ENCODE measurements around the gene BAHCC1. TPM values are rescaled to one million over a fixed set of nuclear protein-coding genes. Genes with fewer than 3 reads are reported as not detected.

The BAHCC1 gene
- total RNA-seq, 1 donor from 2014 or later, result 3.6 TPM

DNA sequence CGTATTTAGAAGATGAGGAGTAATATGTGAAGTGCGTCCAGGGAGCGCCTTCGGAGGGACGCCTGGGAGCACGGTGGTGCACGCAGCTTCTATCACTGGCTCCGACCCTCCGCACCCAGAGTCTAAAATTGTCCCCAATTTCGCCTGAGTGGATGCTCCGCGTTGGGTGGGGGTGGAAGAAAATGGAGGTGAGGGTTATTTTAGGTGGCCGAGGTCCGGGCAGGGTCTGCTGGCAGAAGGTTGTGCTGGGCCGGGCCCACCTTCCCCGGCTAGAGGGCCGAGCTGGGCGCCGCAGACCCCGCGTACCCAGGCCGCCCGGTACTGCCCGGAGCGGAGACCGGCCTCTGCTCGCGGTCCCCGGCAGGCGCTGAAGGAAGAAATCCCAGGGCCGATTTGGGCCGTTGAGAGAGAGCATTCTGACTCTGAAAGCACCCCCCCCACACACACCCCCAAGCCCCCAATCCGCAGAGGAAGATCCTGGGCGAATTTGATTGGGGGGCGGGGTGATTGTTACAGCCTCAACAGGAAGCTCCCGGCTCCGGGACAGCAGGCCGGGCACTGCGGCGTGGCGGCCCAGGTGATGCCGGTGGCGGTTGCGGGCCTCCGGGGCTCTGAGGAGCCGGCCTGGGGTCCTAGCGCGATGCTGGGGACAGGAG lies 3.0 kb downstream of the BAHCC1 start:
- peak; percentile 63 for DNase-seq (ENCODE audit: low spot score)

DNA sequence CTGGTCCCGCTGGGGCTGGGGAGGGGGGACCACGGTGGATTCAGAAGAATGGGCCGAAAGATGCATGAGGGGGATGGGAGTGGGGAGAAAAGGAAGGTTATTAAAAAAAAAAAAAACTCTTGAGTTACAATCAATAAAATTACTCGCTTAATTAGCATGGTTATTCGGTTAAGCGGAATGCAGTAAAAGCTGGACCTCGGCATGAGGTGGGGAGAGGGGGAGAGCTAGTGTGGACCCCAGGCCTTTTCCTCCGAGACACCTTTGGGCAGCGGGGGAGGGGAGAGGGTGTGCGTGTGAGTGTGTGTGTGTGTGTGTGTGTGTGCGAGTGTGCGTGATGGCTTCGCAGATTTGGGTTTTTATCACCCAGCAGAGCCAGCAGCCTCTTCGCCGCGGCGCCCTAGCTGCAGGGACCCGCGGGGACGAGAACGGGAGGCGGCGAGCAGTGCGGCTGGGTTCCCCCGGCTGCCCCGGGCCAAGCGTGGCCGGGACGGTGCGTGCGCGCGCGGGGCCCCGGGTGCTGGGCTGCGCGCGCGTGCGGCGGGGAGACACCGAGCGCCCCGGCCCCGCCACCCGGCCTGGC lies 3.7 kb downstream of the BAHCC1 start:
- no peak for DNase-seq (ENCODE audit: low spot score)

DNA sequence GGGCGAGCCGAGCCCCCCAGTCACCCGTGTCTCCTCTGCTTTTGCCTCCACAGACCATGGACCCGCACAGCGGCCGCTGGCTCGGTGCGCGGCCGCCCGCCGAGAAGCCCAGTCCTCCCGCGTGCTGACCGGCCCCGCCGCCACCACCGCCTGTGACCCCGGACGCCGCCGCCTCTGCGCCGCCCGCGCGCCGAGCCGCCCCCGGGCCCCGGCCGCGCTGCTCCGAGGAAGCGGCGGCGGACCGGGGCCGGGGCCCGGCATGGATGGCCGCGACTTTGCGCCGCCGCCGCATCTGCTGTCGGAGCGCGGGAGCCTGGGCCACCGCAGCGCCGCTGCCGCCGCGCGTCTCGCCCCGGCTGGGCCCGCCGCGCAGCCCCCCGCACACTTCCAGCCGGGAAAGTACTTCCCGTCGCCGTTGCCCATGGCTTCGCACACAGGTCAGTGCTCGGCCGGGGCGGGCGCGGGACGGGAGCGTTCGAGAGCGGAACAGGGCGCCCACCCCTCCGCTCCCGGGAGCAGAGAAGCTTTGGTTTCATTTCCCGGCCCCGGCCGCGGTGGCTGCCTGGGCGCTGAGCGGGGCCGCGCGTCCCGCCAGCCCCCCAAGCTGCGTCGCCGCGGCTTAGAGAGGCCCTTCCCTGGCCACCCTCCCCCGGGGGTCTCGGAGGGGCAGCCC lies 4.4 kb downstream of the BAHCC1 start:
- peak; percentile 32 for DNase-seq (ENCODE audit: low spot score)

DNA sequence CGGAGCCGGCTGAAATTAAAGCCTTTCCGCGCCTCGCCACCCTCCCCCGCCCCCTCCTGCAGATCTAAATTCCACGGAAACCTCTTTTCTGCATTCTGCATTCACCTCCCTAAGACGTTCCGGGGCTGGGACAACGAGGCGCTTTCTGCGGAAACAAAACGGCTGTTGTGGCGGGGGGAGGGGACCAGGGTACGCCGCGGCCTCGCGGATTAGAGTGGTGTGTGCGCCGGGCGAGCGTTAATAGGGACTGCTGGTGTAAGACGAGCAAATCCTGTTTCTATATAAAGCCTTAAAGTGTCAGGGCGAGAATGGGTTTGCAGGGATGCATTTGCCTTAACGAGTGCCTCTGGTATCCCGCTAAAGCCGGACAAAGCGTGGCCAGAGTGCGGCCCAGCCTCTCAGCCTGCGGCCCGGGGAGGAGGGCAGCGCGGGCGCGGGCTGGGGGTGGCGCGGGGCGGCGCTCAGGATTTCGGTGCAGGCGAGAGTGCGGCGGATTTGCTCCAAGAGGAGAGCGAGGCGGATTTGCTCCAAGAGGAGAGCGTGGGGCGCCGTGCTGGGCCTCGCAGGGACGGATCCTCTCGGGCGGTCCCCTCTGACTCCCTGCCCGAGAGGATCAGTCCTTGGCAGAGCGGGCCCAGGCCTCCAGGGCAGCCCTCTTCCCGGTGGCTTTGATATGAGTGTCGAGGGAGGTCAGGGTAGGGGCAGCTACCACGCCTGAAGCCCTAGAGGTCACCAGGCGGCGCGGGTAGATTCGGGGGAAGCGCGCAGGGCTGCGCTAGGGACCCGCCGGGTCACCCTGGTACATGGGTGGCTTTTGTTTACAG lies 5.1 kb downstream of the BAHCC1 start:
- peak; percentile 69 for DNase-seq (ENCODE audit: low spot score)

DNA sequence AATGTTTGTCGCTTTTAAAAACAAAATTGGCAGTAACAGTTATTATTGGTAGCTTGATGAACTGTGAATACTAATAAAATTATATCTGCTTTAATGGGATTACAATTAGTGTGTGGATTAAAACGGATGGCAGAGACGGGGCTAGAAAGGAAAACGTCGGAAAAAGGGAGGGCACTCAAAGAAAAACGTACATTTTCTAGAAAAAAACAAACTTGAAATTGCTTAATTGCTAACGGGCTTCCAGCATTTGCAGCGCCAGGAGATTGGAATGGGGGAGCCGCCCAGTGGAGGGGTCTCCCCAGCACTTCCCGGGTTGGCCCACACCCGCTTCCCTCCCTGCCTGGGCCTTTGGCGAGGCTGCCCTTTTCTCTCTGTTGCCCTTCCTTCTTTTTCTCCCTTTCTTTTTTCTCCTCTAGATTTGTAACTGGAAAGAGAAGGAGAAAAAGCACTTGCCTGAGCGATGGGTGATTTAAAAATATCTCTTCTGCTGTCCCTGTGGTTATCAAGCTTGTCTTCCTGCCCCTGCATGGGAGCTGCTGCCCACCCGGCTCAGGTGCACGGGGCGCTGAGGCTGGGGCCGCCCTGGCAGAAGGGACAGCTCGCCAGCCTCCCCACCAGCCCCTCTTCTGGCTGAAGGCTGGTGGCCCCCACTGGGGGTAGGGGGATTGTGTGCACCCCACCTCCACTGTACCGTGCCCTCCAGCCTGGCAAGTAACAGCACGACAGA lies 5.9 kb downstream of the BAHCC1 start:
- peak; percentile 52 for DNase-seq (ENCODE audit: low spot score)

DNA sequence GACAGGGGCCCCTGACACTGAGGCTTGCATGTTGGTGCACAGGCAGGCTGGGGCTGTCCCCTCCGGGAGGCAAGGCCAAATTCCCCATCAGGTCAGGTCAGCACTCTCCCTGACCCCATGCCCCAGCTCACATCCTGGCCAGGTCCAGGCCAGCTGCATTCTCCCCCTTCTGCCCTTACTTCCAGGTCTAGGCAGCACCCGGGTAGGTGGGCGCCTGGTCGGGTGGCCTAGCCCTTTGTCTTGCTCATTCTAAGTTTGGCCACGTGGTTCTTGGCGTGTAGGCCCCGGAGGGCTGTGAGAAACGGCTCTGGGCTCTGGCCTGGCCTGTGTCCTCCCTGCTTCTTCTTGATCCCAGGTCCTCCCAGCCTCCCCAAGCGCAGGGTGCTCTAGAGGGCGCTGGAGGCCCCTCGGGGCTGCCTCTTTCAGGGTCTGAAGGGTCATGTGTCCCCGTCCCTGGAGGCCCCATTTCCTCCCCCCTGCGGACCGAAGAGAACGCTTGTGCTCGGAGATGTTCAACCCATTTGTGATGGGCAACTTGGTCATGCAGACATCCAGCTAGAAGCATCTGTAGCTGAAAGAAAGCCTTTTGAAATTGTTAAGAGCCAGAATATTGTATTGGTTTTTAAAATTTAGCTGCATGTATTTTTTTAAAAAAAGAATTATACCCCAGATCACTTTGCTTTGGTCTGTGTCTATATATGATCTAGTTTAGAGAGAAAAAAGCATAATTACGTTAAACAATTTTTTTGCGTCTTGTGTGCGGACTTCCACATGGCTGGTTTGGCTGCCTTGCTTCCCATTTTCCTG lies 6.7 kb downstream of the BAHCC1 start:
- peak; percentile 43 for DNase-seq (ENCODE audit: low spot score)

DNA sequence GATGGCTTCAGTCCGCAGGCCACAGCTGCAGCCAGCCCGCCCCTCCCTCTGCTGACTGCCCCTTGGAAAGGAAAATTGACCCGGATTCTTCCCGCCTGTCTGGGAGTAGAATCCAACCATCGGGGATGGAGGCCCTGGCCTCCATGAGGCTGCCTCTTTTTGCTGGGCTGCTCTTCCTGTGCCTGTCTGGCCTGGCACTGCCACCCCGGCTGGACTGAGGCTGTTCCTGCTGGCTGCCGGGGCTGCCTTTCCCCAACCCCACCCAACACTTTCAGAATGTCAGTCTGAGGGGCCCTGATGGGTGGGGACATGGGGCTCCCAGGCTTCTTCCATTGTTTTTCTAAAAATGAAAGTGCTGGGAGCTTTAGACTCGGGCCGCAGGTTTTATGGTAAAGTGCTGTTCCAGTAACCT lies 7.3 kb downstream of the BAHCC1 start:
- DNase-seq (ENCODE audit: low spot score), result peak; percentile 38

DNA sequence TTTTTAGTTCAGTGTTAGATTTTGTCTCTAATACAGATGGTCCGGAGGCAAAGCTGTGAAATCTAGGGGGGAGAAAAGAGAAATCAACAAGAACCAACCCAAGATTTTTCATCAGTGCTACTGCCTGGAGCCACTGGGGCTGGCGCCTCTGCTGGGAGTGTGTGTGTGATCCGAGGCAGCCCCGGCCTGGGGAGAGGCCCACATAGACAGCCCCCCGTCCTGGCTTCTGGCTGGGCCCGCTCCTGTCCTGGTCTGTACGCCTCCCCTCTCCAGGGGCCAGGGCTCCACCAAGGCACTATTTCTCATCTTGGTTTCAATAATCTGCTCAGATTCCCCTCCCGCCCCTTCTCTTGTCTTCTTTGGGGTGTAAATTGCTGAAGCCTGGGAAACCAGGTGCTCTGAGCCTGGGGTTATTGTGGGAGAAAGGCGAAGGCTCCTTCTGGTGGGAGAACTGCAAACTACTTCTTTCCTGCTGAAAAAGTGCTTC lies 7.8 kb downstream of the BAHCC1 start:
- DNase-seq (ENCODE audit: low spot score), result peak; percentile 37

DNA sequence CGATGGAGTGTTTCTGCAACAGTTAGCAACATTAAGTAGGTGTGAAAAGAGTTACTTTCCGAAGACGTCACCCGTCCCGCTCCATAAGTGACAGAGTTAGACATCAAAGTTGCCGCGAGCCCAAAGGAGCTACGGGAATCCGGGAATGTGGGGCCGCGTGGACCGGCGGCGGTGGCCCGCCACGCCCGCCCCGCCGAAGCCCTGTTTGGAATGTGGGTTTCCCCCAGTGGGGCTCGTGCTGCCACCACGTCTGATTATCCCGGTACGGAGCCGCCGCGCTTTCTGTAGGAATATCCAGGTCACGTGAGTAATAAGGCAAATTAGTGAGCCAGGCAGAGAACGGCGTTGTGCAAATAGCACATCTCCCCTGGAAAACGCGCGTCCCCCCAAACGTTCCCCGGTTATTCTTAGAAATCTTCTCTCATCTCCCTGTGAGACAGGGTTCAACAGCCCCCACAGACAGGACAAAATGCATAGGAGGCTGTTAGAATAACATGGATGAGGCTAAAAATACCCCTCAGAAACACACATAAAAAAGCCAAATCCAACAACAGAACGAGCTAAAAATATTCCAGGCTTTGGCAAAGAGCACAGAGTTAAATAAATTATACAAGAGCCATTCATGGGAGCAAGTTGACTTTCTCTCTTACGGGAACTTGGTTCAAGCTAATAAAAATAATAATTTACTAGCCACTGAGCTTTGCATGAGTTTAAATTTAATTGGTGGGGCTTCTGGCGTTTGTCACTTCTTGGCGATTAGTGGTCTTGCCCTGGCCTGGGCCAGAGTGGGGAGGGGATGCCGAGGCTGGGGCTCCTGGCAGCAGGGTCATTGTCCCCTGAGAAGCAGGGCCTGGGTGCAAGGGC lies 8.6 kb downstream of the BAHCC1 start:
- peak; percentile 82 for DNase-seq (ENCODE audit: low spot score)

DNA sequence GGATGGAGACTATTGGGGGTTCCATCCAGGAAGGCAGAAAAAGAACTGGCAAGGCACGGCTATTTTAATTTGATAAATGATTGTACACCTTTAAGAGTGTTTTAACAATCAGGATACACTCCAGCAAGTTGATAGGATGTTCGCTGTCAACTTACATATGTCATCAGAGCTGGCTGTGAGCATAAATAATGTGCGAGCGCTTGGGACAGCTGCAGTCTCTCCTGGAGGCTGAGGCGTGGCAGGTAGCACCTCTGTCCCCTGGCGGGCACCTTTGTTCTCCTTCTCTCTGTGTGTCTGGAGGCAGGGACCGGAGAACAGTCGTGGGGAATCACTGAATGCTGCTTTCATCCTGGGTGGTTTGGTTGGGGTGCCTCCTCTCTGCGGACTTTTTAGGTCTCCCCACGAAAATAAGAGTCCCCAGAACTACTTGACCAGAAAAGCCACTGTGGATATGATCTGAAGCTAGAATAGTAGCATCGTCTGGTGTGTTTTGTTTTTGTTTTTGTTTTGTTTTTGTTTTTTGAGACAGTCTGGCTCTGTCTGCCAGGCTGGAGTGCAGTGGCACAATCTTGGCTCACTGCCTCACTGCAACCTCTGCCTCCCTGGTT lies 9.4 kb downstream of the BAHCC1 start:
- peak; percentile 26 for DNase-seq (ENCODE audit: low spot score)

DNA sequence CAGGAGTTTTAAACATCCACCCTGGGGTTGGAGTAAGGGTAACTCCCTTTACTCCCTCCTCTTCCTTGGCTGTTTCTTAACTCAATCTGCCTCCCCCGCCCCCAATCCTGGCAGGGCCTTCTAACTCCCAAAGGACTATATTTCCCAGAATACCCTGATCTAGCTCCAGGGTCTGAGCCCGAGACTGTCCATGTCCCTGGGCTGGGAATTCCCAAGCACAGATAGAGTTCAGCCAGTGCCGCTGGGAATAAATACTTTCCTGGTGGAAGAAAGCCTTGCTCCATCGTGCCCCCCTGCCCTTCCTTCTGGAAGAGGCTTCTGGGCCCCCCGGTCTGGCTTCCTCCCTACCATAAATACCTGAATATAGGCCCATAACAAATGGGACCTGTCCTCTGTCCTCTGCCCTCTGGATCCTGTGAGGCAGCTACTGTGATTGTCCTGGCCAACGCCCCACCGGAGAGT lies 10.2 kb downstream of the BAHCC1 start:
- DNase-seq (ENCODE audit: low spot score), result peak; percentile 91

DNA sequence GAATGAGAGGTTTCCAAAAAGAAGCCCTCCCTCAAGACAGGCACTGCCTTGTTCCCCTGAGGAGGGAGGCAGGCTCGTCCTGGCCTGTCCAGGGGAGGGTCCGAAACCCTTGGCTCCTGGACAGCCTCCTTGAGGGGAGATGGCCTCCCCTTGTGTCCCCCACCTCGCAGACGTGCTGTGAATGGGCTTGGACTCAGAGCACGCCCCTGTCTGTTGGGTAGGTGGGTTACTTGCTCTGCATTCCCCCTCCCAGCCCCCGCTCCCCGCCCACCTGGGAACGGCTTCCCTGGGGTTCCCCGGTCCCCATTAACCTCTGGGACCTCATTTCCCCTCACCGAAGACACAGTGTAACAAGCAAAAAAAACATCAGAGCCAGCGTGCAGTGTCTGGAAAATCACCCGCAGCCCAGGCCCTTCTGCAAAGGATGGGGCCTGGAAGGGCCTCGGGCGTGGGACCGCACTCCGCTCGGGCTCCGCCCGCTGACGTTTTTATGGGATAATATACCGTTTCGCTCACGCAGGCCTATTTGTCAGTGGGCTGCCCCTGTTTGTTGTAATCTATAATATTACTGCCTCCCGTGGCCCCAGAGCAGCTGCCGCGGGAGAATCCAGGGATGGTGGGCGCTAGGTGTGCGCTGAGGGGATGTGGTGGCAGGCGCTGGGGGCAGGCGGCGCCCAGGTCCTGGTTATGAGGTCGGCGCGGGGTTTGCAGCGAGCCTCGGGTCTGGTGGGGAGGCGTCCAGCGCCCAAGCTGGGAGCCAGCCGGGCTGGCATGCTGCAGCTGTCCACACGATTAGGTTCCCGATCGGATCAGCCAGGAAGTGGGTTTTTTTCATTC lies 11.1 kb downstream of the BAHCC1 start:
- DNase-seq (ENCODE audit: low spot score), result peak; percentile 78

DNA sequence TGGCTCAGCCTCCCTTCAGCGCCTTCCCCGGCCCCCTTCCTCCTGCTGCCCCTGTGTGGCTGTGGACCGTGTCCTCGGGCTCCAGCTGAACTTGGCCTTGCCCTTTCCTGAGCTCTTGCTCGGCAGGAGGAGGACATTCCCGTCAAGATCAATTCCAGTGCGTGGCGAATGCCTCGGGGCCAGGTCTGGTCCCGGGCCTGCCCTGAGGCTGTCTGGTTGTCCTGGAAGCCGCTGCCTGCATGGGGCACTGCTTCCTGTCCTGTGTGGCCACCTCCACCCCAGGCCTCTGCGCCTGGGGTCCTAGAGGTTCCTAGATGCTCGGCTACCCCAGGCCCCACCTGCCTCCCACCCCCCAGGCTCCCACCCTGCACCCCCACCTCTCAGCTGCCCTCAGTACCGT lies 12.8 kb downstream of the BAHCC1 start:
- no peak for DNase-seq (ENCODE audit: low spot score)

DNA sequence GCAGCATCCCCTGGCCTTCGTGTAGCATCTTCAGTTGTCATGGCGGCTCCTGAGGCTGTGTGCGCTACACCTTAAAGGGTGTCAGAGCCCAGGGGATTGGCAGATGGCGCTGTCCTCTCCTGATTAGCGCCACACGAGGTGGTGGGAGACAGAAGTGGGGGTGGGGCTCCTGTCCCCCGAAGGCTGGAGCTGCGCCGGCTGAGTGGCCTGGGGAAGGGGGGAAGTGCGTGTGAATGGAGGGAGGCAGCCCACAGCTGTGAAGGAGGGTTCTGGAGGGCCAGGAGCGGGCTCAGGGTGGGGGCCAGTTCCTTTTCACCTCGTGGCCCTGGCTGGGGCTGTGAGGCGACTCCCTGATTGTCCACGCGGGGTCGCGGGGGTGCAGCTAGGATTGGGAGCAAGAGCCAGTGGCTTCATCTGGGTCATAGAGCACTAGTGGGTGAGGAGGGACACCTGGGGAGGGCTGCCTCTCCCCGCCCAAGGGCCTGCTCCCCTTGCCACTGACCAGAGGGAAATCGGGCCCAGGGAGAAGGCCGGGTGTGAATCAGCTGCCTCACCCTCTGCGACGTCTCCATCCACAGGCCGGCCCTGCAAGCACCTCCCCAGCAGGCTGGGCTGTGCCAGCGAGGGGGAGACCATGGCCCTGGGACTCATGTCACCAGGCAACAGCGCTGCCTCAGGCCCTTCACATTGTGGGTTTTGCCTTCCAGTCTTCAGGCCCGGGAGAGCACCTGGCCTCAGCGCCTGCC lies 14.1 kb downstream of the BAHCC1 start:
- no peak for DNase-seq (ENCODE audit: low spot score)

DNA sequence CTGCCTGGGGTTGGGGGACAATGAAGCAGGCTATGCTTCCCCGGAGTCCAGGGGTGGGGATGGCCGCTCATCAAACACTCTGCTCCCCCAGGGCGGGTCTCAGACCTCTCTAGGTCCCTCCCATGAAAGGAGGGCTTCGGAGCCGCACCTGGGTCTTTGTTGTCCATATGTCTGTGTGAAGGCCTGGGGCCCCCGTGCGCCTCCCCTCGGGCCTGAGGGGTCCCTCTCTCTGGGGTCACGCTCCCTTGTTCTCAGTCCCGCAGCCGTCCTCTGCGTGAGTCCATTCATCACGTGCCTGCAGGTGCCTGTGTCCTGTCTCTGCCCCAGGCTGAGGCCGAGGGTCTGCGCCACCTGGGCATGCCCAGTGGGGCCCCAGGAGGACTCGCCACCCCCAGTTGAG lies 15.6 kb downstream of the BAHCC1 start:
- no peak for DNase-seq (ENCODE audit: low spot score)

DNA sequence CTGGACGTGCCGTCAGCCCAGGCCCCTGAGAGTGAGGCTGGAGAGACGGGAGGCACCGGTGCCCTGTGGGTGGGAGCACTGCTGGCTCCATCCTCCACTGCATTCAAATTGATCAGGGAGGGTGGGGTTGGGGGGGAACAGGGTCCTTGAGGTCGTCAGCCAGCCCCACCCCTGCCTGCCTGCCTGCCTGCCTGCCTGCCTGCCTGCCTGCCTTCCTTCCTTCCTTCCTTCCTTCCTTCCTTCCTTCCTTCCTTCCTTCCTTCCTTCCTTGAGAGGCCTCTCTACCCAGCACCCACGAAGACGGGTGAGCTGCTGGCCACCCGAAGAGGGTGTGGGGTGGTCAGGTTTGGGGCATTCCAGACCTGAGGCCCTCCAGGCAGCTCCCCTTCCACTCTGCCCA lies 16.0 kb downstream of the BAHCC1 start:
- DNase-seq (ENCODE audit: low spot score), result no peak

DNA sequence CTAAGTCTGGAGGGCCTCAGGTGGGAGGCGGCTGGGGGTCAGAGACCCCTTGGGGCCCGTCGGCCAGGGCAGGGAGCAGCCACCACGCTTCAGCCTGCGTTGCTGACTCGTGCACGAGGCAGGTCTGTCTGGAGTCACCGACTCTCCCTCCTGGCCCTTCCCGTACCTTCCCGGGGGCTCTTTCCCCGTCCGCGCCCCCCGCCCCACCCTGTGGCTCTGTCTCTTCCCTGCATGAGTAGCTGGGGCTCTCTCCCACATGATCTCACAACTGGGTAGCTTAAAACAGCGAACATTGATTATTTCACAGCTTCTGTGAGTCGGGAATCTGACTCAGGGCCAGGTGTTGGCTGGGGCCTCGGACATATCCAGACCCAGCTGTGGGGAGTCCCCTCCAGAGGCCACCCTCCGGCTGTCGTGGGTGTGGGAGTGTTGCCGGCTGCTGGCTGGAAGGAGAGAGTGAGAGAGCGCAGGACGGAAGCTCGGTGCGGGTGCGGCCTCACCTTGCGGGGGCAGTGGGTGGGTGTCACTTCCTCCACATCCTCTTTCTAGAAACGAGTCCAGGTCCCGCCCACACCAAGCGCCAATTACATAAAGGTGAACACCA lies 17.3 kb downstream of the BAHCC1 start:
- no peak for DNase-seq (ENCODE audit: low spot score)
